ENCODE data around the gene ELAPOR2. TPM values are rescaled to one million over a fixed set of nuclear protein-coding genes. Genes with fewer than 3 reads are reported as not detected.

Gene ELAPOR2
- total and polyA plus RNA-seq, 11 donors: 0.80 to 9.9 (median 3.9) TPM

- no peaks in the 10 kb centered on the region for H3K36me3 ChIP-seq
- H3K9me3 ChIP-seq: no peaks in the 10 kb centered on the region
- intact Hi-C loops (cut with DNase I): no loop called here
- H3K4me3 ChIP-seq: no peak overlapping the region
- no peak for TF ChIP-seq POLR2A (IDR thresholded peaks at IDR 0.05)
- 71 to 83% (median 77%) methylated on average over 1 of the region's 1 CpG for WGBS, 4 donors
- no peaks in the 10 kb centered on the region for H3K4me1 ChIP-seq
- DNase-seq: no peak
- no peak overlapping the region for H3K27ac ChIP-seq
- no peaks in the 10 kb centered on the region for H3K27me3 ChIP-seq
- ATAC-seq: no peak
Measured at GRCh38 chr7:87028636-87029035, 30.8 kb downstream of the ELAPOR2 start.

- Histone ChIP-seq H3K27ac (no peak overlapping the region), H3K36me3 (no peaks in the 10 kb centered on the region), H3K4me3 (no peak overlapping the region), H3K4me1 (no peaks in the 10 kb centered on the region), H3K9me3 (no peaks in the 10 kb centered on the region), H3K27me3 (no peaks in the 10 kb centered on the region)
- TF ChIP-seq, protein P1, sequence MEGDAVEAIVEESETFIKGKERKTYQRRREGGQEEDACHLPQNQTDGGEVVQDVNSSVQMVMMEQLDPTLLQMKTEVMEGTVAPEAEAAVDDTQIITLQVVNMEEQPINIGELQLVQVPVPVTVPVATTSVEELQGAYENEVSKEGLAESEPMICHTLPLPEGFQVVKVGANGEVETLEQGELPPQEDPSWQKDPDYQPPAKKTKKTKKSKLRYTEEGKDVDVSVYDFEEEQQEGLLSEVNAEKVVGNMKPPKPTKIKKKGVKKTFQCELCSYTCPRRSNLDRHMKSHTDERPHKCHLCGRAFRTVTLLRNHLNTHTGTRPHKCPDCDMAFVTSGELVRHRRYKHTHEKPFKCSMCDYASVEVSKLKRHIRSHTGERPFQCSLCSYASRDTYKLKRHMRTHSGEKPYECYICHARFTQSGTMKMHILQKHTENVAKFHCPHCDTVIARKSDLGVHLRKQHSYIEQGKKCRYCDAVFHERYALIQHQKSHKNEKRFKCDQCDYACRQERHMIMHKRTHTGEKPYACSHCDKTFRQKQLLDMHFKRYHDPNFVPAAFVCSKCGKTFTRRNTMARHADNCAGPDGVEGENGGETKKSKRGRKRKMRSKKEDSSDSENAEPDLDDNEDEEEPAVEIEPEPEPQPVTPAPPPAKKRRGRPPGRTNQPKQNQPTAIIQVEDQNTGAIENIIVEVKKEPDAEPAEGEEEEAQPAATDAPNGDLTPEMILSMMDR (IDR thresholded peaks at IDR 0.05): no peak
- TF ChIP-seq POLR2A (IDR thresholded peaks at IDR 0.05): no peak
- DNase-seq (no peak), ATAC-seq (no peak)
- intact Hi-C loops (cut with DNase I): no loop called here
Measured at GRCh38 chr7:87027900-87028299, 31.6 kb downstream of the ELAPOR2 start.

DNA sequence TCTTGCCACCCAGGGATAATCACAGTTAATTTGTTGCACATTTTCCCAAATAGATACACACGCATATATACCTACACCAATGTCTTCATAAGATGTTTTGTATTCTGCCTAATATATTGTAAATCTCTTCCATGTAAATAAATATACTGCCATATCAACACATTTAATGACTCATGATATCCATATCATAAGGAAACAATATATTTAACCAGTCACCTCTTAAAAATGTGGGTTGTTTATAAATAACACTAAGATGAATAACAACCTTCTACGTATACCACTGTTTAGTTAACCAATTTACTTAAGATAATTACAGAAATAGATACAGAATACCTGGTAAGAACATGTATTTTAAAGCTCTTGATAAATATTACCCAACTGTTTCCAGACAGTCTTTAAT, 38.2 kb downstream of the ELAPOR2 start:
- TF ChIP-seq, protein P1 (IDR thresholded peaks at IDR 0.05): no peak
- no peak for TF ChIP-seq POLR2A (IDR thresholded peaks at IDR 0.05)
- WGBS, 4 donors: 91 to 98% (median 95%) methylated on average over 2 of the region's 2 CpGs
- H3K4me1 ChIP-seq: no peaks in the 10 kb centered on the region
- H3K4me3 ChIP-seq: no peak overlapping the region
- intact Hi-C loops (cut with DNase I): no loop called here
- no peaks in the 10 kb centered on the region for H3K27me3 ChIP-seq
- no peaks in the 10 kb centered on the region for H3K36me3 ChIP-seq
- no peak for DNase-seq
- no peak overlapping the region for H3K27ac ChIP-seq
- no peaks in the 10 kb centered on the region for H3K9me3 ChIP-seq
- ATAC-seq: no peak

DNA sequence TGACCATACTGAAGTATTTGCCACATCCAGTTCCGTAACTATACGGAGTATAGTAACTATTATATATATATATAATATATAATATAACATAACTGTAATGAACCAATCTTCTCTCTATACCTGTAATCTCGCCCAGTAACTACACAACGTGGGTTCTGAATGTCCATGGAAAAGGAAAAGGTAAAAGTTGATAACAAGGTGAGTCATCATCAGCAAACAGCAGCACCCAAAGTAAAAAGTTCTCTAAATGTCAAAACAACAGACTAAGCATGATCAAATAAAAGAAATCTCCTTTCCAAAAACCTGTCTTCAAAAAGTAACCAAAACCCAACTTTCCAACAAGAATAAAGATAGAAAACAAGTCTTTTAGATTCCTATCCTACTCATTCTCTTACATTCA, 42.8 kb downstream of the ELAPOR2 start:
- H3K36me3 ChIP-seq: no peaks in the 10 kb centered on the region
- intact Hi-C loops (cut with DNase I): no loop called here
- 84 to 86% (median 85%) methylated on average over 4 of the region's 4 CpGs for whole genome bisulfite sequencing, 4 donors
- no peaks in the 10 kb centered on the region for H3K27me3 ChIP-seq
- no peak overlapping the region for H3K27ac ChIP-seq
- no peaks in the 10 kb centered on the region for H3K9me3 ChIP-seq
- TF ChIP-seq, protein P1 (IDR thresholded peaks at IDR 0.05): no peak
- TF ChIP-seq POLR2A (IDR thresholded peaks at IDR 0.05): no peak
- no peak overlapping the region for H3K4me3 ChIP-seq
- ATAC-seq: no peak
- DNase-seq: no peak
- H3K4me1 ChIP-seq: no peaks in the 10 kb centered on the region

DNA sequence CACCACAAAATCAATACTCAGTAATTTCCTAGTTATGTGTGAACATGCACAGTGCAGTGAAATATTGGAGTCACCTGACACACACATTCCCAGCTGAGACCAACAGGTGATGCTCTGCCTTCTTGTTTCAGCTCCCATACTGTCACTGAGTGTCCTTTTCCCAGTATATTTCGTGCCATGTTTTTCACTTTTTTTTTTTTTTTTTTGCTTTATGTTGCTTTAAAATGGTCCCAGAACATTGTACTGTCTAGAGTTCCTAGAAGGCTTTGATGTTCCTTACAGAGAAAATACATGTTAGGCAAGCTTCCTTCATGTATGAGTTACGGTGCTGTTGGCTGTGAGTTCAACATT, 45.6 kb downstream of the ELAPOR2 start:
- 84 to 88% (median 87%) methylated on average over 2 of the region's 2 CpGs for WGBS, 4 donors
- H3K9me3 ChIP-seq: no peaks in the 10 kb centered on the region
- no peak overlapping the region for H3K27ac ChIP-seq
- no peak for DNase-seq
- no peak overlapping the region for H3K4me3 ChIP-seq
- TF ChIP-seq, protein P1 (IDR thresholded peaks at IDR 0.05): no peak
- no peak for TF ChIP-seq POLR2A (IDR thresholded peaks at IDR 0.05)
- no peaks in the 10 kb centered on the region for H3K36me3 ChIP-seq
- ATAC-seq: no peak
- H3K27me3 ChIP-seq: no peaks in the 10 kb centered on the region
- intact Hi-C loops (cut with DNase I): no loop called here
- H3K4me1 ChIP-seq: no peaks in the 10 kb centered on the region
